Heart right ventricle (tissue), 16 donors: ENCODE data around the gene LRRC45. TPM values are rescaled to one million over a fixed set of nuclear protein-coding genes. Genes with fewer than 3 reads are reported as not detected.
A peak's percentile ranks its signal among the peaks of the same experiment; 100 is the strongest.

Source experiments
- ATAC-seq, 8 donors: fragments of 200-7000 bp; cut with Tn5 transposase; one replicate each; pipeline ENCODE4 v1.9.1; 2020; ENCODE audit warnings: mild to moderate bottlenecking in 8 of 8, moderate library complexity in 8 of 8, moderate number of reproducible peaks in 1 of 8
- DNase-seq, 2 donors: peaks; one replicate each; pipeline ENCODE4 v3.0.0-alpha.2; 2020
- H3K27ac ChIP-seq, 10 donors: fragments of 200-600 bp; sonication (generic) in 2 of 10; one replicate each; pipeline versions ENCODE4 v1.5.0 to v1.8.0; 2020 to 2022; ENCODE audit warnings: mild to moderate bottlenecking in 3 of 10
- H3K27me3 ChIP-seq, 7 donors: fragments of 200-600 bp; one replicate each; pipeline ENCODE4 v1.8.0; 2021 to 2022; ENCODE audit warnings: mild to moderate bottlenecking in 2 of 7
- H3K36me3 ChIP-seq, 9 donors: fragments of 200-600 bp; sonication (generic) in 1 of 9; one replicate each; pipeline versions ENCODE4 v1.5.0 to v1.8.0; 2020 to 2022; ENCODE audit warnings: mild to moderate bottlenecking in 2 of 9
- H3K4me1 ChIP-seq, 9 donors: fragments of 200-600 bp; sonication (generic) in 1 of 9; one replicate each; pipeline versions ENCODE4 v1.5.0 to v1.8.0; 2020 to 2022; ENCODE audit warnings: mild to moderate bottlenecking in 4 of 9
- H3K4me3 ChIP-seq, 10 donors: fragments of 200-600 bp; sonication (generic) in 2 of 10; one replicate each; pipeline versions ENCODE4 v1.5.0 to v1.8.0; 2020 to 2022; ENCODE audit warnings: mild to moderate bottlenecking in 7 of 10, moderate library complexity in 2 of 10
- H3K9me3 ChIP-seq, 11 donors: fragments of 200-600 bp in 10 of 11; sonication (generic) in 2 of 11; one replicate each; pipeline versions ENCODE4 v1.5.0 to v1.8.0; 2013 to 2022; ENCODE audit warnings: mild to moderate bottlenecking in 2 of 11, control low read depth in 1 of 11, moderate library complexity in 1 of 11
- WGBS, 2 donors: extraction: QIAGEN DNeasy Blood & Tissue Kit; methylation state at CpG; one replicate each; pipeline ENCODE4 v1.1.7; 2013; ENCODE audit warnings: inconsistent platforms in 1 of 2; 5-methylcytosine and 5-hydroxymethylcytosine counted together
- intact Hi-C, 10 donors: fragments of 100-400 bp; cut with DNase I; formaldehyde crosslinking; loops; one replicate each; pipeline versions ENCODE4 v1.11.1 to v1.14.2; 2022
- polyA plus RNA-seq, 2 donors: library from polyadenylated mRNA; stranded (reverse); fragments of 200-250 nt; gene quantifications; one replicate each; pipeline ENCODE4 v1.2.3, GENCODE V29; 2013
- total RNA-seq, 10 donors: library from RNA; stranded (reverse); fragmentation: NEBNext Ultra II Directional in 3 of 10; extraction: Animal tissue kit (Norgen Biotek cat#: 25700) in 3 of 10; gene quantifications; one replicate each; pipeline versions ENCODE4 v1.2.1 to v1.2.4, GENCODE V29; 2021 to 2023
- TF ChIP-seq, protein P1 (sequence below), 9 donors: fragments of 200-600 bp; sonication (generic) in 2 of 9; IDR thresholded peaks; one replicate each; pipeline versions ENCODE4 v1.5.0 to v1.8.0; 2021 to 2022; ENCODE audit warnings: antibody characterized with exemption in 9 of 9, mild to moderate bottlenecking in 5 of 9, moderate library complexity in 1 of 9
- donor health status: Arrhythmogenic right ventricular cardiomyopathy.
- donor health status: ischemic (EF 13 %, LVEDD 7.1; RV severe dilation, severe dysfunction).
- donor health status: healthy with polysubstance abuse.
- donor health status: DM: no; HTN: yes; CAD: no.
- donor health status: DM: no; HTN: no; CAD: no.
- donor health status: ischemic (EF 25% LVEDD 6.9; RV normal size, moderate dysfunction).
- donor health status: ischemic (EF 25% LVEDD 5.7; RV mildly dilated, moderate dysfunction).
- donor health status: healthy.
- donor health status: DM: yes; HTN: yes; CAD: no.
- donor health status: Ischemic cardiomyopathy.
- donor health status: ischemic (EF 35%, LVEDD 5.7; RV mildly dilated, moderate dysfunction).
- donor health status: nonischemic (EF 11% LVEDD 7.7; RV severe dilation, severe dysfunction).
- donor health status: DM: yes; HTN: yes; CAD: no.
- donor health status: PGD.
- donor health status: ischemic (EF 29% LVEDD 5.4; RV normal size, mild dysfunction).
- donor health status: nonischemic (EF 23%, LVEDD 6.1; RV moderate dilation, normal function).

The LRRC45 gene
- total and polyA plus RNA-seq, 12 donors: 2.2 to 10.4 (median 3.5) TPM

DNA sequence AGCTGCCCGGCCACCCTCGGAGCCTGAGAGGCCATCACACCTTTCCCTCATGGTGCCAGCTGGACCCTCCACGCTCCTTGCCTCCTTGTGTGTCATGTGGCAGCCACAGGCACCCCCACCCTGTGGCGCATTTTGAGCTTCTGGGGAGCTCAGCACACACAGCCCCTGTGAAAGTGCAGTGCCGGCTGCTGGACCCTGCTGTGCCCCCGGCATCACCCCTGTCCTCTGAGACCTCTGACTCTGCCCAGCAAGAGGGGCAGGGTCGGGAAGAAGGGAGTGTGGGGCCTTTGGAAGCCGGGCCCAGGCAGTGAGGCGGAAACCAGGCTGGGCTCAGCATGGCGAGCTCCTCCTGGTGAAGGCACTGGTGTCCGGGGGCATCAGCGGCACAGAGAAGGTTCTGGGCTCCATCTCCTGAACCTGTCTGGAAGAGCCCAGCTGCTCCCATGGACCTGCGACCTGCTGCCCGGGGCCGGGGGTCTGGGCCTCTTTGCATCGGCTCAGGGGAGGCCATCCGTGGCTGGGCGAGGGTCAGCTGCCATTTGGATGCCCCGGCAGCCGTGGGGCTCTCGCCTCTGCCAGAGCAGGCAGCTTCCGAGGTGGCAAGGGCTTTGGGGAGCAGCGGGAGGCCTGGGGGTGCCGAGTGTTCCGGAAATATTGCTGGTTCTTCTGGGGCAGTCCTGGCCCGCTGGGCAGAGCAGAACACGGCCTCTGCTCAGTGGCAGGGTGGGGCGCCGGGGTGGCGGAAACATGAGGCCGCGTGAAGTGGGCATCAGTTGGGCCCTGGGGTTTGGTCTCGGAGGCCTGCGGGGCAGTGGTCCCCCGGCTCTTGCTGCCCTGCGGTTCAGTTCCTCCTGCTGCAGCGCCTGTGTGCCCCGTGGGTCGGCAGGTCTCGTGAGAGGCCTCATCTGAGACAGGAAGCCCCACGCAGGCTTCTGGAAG lies 18.3 kb upstream of the LRRC45 start:
- ATAC-seq (no peak), DNase-seq (no peak)
- 89% methylated on average over 41 of the region's 41 CpGs for WGBS, 2 donors
- Histone ChIP-seq H3K4me1 (peaks cover 10 to 56% (median 33%) of the 10 kb centered on the region in 9 donors), H3K27me3 (no peaks in the 10 kb centered on the region), H3K4me3 (no peak overlapping the region), H3K9me3 (no peaks in the 10 kb centered on the region), H3K27ac (no peak overlapping the region), H3K36me3 (no peaks in the 10 kb centered on the region)
- TF ChIP-seq, protein P1, sequence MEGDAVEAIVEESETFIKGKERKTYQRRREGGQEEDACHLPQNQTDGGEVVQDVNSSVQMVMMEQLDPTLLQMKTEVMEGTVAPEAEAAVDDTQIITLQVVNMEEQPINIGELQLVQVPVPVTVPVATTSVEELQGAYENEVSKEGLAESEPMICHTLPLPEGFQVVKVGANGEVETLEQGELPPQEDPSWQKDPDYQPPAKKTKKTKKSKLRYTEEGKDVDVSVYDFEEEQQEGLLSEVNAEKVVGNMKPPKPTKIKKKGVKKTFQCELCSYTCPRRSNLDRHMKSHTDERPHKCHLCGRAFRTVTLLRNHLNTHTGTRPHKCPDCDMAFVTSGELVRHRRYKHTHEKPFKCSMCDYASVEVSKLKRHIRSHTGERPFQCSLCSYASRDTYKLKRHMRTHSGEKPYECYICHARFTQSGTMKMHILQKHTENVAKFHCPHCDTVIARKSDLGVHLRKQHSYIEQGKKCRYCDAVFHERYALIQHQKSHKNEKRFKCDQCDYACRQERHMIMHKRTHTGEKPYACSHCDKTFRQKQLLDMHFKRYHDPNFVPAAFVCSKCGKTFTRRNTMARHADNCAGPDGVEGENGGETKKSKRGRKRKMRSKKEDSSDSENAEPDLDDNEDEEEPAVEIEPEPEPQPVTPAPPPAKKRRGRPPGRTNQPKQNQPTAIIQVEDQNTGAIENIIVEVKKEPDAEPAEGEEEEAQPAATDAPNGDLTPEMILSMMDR (IDR thresholded peaks at IDR 0.05): no peak
- intact Hi-C loops: loop anchor here in 1 of 10 donors (5.0 kb wide), 1 partner anchor 37 kb away; no protein-coding TSS in a partner anchor

DNA sequence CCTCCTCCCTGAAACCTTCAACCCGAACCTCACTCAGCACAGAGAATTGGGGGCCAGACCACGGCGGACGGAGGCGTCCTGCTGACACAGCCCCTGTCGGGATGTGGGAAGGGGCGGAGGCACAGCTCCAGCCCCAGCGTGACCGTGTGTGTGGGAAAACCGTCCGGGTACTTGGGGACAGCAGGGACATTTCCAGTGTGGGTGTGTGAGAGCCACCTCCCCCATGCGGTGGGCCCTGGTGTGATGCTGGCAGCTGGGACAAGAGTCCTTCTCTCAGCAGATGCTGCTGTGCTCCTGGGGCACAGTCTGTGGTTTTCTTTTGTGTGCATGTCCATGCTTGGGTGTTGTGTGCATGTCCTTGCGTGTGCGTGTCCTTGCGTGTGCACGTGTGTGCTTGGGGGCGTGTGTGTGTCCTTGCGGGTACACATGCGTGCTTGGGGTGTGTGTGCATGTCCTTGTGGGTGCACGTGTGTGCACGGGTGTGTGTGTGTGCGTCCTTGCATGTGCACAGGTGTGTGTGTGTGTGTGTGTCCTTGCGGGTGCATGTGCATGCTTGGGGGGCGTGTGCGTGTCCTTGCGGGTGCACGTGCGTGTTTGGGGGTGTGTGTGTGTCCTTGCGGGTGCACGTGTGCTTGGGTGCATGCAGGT lies 17.3 kb upstream of the LRRC45 start:
- Histone ChIP-seq H3K36me3 (no peaks in the 10 kb centered on the region), H3K4me3 (no peak overlapping the region), H3K27ac (no peak overlapping the region), H3K27me3 (no peaks in the 10 kb centered on the region), H3K9me3 (no peaks in the 10 kb centered on the region), H3K4me1 (peaks cover 10 to 56% (median 33%) of the 10 kb centered on the region in 9 donors)
- 88 to 91% methylated on average over 30 of the region's 30 CpGs for WGBS, 2 donors
- intact Hi-C loops: loop anchor here in 1 of 10 donors (5.0 kb wide), 1 partner anchor 39 kb away; no protein-coding TSS in a partner anchor
- DNase-seq (no peak), ATAC-seq (no peak)
- TF ChIP-seq, protein P1 (IDR thresholded peaks at IDR 0.05): no peak

DNA sequence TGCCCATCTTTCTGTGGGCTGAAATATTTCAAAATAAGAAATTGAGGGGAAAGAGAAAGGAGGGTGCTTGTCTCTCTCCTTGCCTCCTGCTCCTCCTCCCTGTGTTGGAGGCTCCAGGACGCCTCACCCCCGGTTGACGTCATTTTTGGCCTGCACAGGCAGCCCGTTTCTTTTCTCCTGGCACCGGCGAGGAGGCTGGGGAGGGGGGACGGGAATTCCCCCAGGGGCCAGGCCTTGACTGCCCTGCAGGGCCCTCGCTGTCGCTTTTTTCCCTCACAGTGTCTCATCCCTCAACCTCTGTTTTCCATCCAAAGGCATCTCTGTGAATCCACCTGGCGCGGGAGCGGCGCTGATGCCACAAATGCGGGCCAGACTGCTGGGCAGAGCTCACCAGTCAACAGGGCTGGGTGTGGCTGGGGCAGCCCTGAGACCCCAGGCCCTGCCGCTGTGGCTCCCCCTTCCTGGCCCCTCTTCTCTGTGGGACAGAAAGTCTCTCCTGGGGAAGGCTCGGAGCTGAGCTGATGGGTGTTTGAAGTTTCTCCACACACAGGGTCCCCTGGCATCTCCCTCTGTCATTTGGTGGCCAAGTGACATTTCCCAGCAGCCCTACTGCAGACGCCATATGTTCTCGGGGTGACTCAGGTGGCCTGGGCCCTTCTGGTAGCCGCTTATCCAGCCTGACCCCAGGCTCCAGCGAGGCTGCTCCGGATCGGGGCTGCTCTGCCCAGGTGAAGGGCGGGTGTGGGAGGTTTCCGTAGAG lies 16.5 kb upstream of the LRRC45 start:
- intact Hi-C loops: loop anchor here in 1 of 10 donors (5.0 kb wide), 1 partner anchor 39 kb away; no protein-coding TSS in a partner anchor
- peak overlapping the region in 3 of 10 donors; percentile 30 to 40 (median 39) for H3K27ac ChIP-seq
- no peaks in the 10 kb centered on the region for H3K9me3 ChIP-seq
- H3K4me1 ChIP-seq: peaks cover 10 to 56% (median 33%) of the 10 kb centered on the region in 9 donors
- H3K36me3 ChIP-seq: peaks cover 0 to 5% (median 0%) of the 10 kb centered on the region in 9 donors
- no peaks in the 10 kb centered on the region for H3K27me3 ChIP-seq
- peak in 1 of 2 donors; percentile 50 for DNase-seq
- TF ChIP-seq, protein P1 (IDR thresholded peaks at IDR 0.05): no peak
- WGBS, 2 donors: 57 to 64% methylated on average over 23 to 24 of the region's 24 CpGs
- no peak overlapping the region for H3K4me3 ChIP-seq
- ATAC-seq: peak in 7 of 8 donors; percentile 5 to 72 (median 33)

DNA sequence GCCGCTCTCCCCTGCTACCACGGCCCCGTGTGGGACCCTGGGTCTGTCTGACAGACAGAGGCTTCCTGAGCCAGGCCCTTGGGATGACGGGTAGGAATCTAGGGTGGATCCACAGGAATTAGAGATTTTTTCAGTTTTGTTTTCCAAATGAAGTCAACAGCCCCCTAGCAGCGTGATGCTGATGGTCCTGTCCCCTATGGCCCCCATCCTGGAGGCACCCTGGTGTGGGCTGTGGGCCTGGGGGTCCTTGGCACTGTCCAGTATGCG lies 15.9 kb upstream of the LRRC45 start:
- ATAC-seq (no peak), DNase-seq (no peak)
- H3K27me3 ChIP-seq: no peaks in the 10 kb centered on the region
- H3K4me1 ChIP-seq: peaks cover 10 to 56% (median 33%) of the 10 kb centered on the region in 9 donors
- intact Hi-C loops: loop anchor here in 1 of 10 donors (5.0 kb wide), 1 partner anchor 40 kb away; no protein-coding TSS in a partner anchor
- H3K27ac ChIP-seq: peak overlapping the region in 1 of 10 donors; percentile 9
- H3K4me3 ChIP-seq: no peak overlapping the region
- peaks cover 0 to 9% (median 0%) of the 10 kb centered on the region in 9 donors for H3K36me3 ChIP-seq
- no peaks in the 10 kb centered on the region for H3K9me3 ChIP-seq
- TF ChIP-seq, protein P1 (IDR thresholded peaks at IDR 0.05): no peak
- WGBS, 2 donors: 81 to 85% methylated on average over 6 of the region's 6 CpGs
